GM18507 (cell line): ENCODE measurements around the gene NOC4L.
A peak's percentile ranks its signal among the peaks of the same experiment; 100 is the strongest.
"Not testable (repeated sequence)": the region's sequence is repeated elsewhere in the genome, so short reads cannot be mapped to it uniquely, and the experiment has no call there.

Source experiments
- DNase-seq: peaks from one replicate; pipeline ENCODE4 v3.0.0; 2011; ENCODE audit warnings: low read depth; ENCODE audit not compliant: insufficient read length; ENCODE audit errors: extremely low spot score
- FAIRE-seq: peaks from 2 replicates; lab custom pipeline; 2011; peaks lifted over from hg19 to GRCh38; lab: Jason Lieb, UNC

The NOC4L gene

DNA sequence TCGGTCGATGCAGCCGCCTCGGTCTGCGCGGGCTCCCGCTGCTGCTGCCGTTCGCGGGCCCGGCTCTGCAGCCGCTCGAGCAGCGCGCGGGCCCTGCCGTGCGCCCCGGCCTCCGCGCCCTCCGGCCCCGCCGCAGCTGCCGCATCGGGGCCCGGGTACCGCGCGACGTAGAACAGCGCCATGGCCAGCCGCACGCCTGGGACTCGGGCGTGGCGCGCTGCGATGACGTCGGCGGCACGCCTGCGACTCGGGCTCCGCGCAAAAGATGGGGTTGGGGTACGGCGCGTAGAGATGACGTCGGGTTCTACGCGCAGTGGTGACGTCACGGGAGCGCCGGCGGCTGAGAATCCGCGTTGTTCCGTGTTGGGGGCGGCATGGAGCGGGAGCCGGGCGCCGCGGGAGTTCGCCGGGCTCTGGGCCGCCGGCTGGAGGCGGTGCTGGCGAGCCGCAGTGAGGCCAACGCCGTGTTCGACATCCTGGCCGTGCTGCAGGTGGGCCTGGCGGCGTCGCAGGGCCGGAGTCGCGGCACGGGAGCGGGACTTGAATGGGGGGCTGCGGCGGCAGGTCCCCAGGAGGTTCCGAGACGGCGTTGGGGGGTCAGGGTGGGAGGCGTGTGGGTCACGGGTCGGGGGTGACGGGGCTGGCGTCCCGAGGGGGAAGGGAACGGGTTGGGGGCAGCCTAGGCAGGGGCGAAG is at the start of gene NOC4L, which contains the start of gene DDX51:
TSS of gene NOC4L (plus strand) at position 343 of the 695 bp plus-strand sequence. CDS start at position 375, 32 bp downstream.
TSS of gene DDX51 (minus strand) at position 205 of the 695 bp plus-strand sequence. CDS start at position 182, 23 bp downstream.
- FAIRE-seq (peak; percentile 96), DNase-seq (peak; percentile 94)

DNA sequence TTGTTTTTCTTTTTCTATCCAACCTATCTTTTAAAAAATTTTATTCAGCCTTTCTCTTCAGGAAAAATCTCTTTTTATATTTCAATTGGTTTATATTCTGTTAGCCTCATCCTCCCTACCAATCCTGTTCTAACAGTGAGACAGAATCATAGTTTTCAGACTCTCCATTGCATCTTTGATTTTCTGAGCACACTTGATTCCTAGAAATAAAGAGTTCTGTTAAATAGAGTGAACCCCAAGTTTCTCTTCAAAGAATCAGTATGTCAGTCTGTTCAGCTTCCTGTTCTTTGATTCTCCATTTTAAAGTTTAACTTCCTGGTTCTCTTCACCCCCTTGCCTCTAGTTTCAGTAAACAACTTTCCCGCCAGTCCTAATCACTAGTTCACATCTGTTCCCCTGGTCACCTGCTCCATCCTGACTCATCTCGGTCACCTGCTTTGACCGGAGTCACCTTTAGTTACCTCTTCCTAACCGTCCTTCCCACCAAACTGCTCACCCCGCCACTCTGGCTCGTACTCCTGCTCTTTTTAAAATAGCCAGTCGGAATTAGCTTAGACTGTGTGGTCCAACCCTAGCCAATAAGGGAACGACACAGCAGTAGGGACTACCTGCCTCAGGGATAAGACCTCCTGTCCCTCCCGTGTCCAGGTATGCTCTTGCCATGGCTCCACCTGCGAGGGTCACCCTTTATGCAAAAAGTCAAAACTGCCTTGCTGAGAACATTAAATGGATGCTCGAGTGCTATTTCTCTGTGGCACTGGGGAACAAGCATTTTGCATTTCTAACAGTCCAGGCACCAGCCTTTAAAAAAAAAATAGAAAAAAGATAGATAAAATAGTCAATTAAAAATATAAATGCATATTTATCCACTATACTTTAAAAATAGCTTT is 48.5 kb upstream of the NOC4L start:
- DNase-seq (no peak), FAIRE-seq (no peak)

DNA sequence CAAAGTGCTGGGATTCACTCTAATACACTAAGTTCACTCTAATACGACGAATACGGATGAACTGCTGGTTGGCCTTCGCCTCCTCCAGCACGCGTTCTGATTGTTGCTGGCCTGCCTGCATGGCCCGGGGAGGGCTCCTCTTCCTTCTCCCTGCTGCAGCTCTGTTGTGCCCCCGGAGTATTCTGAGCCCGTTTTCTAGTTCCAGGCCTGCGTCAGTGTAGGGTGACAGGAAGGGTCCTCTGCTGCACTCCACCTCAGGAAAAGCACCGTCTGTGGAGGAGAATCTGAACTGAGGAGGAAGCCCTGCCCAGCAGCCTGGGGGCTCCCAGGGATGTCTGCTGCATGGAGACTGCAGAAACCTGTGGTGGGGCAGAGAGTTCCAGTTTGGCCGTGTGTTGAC is 44.5 kb upstream of the NOC4L start:
- DNase-seq (no peak), FAIRE-seq (no peak)

DNA sequence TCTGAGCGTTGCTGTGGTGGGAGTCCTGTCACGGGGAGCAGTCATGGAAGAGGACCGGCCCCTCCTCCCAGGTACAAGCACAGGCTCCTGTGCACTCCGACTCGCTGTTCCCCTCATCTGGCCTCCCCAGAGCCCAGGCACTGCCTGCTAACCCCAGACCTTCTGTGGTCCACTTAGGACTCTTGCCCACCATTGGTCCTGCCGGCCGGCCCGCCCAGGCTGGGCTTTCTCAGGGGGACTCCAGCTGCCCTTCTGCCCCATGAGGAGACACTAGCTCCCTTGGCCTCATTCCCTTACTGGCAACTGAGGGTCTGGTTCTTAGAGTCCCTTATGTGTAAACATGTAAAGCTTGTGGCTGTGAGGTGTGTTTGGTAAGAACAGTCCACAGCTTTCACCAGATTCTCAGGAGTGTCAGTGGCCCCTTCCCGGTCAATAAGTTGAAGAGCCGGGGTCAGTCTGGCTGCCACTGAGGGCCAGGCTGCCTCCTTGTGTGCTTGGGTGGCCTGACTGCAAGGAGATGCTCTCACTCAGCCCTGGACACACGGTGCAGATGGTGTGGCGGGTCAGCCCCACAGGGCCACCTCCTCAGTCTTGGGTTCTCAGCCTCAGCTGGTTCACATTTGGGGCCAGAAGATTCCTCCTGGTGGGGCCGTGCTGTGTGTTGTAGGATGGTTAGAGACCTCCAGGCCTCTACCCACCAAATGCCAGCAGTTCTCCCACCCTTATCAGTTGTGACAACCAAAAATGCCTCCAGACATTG is 43.8 kb upstream of the NOC4L start:
- FAIRE-seq (no peak), DNase-seq (no peak)

DNA sequence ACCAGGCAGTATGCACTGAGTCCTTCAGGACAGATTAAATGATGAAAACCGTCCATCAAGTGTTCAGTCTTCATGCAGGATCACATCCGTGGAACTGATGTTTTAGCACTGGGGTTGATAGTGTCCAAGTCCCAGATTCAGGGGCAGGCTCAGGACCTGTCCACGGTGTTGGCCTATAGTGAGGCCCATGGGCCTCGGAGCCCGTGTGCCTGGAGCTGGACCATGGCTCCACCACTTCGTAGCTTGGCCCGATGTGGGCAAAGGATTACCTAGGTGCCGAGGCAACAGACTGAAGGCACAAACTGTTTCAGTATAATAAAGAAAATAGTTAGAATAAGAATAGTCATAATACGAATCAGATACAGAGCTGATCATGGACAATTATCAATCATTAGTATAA is 42.0 kb upstream of the NOC4L start:
- DNase-seq = no peak
- FAIRE-seq = no peak

DNA sequence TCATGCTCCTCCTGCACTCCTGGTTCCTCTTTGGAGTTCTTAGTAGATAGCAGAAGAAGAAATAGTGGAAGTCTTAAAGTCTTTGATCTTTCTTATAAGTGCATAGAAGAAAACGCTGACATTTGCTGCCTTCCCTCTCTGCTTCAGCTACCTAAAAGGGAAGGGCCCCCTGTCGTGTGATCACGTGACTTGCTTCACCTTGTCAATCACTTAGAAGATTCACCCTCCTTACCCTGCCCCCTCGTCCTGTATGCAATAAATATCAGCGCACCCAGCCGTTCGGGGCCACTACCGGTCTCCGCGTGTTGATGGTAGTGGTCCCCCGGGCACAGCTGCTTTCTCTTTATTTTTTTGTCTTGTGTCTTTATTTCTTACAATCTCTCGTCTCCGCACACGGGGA is 41.2 kb upstream of the NOC4L start:
- not testable (repeated sequence) for FAIRE-seq, DNase-seq

DNA sequence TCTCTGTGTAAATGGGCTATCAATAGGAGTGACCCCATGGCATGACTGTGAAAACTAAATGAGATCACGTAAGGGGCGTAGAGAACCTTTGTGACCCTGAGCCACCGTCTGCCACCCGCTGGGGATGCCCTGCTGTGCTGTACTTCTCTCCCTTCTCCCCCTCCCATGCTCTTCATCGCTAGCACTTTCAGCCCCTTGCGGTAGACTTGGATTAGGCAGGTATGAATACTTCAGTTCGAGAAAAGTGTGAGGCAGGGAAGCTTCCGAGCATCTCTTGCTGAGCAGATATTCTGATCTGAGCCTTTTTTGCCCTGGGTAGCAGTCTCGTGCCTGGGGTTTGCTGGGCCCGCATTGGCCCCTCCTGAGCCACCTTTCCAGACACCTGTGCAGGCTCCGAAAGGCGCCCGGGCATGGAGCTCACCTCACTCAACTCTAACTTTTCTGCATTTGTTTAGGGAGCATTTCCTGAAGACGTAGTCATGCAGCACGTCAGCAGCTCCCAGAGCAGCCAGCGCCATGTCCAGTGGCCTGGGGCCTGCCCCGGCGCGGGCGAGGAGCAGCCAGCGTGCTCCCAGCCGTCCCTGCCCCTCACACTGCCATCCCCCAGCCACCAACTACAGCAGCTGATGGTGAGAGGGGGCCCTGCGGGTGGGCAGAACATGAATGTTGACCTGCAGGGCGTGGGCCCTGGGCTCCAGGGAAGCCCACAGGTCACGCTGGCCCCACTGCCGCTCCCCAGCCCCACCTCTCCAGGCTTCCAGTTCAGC is 40.5 kb upstream of the NOC4L start:
- DNase-seq (no peak), FAIRE-seq (no peak)

DNA sequence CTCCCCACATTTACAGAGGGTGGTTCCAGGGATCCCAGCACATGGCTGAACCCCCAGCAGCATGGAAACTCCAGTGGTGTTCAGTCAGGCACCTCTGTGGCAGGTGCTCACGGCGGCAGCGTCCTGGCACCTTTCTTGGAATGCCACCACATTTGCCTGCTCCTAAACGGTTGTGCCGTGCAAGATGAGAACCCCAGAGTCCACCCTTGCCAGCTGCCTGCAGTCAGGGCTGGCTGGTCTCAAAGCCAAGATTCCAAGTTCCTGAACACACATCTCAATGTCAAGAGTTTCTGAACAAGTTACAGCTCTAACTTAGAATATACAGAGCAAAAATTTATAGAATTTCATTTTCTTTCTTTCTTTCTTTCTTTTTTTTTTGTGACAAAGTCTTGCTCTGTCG is 38.8 kb upstream of the NOC4L start:
- no peak for FAIRE-seq
- no peak for DNase-seq

DNA sequence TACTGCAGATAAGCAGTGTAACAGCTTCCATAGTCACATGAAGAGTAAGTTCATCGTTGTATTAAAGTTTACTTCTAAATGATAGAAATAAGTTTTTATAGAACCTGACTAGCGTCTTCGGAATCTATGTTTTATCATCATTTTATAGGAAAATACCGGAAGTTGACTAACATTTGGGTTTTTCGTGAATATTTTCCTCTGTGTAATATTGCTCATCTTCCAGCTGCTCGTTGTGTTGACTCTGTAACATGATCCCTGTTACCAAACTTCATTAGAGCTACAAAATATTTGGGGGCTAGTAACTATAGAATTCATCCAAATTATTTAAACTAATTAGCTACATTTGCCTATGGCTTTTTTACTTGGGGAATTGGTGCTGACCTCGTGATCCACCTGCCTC is 37.3 kb upstream of the NOC4L start:
- DNase-seq = no peak
- no peak for FAIRE-seq

DNA sequence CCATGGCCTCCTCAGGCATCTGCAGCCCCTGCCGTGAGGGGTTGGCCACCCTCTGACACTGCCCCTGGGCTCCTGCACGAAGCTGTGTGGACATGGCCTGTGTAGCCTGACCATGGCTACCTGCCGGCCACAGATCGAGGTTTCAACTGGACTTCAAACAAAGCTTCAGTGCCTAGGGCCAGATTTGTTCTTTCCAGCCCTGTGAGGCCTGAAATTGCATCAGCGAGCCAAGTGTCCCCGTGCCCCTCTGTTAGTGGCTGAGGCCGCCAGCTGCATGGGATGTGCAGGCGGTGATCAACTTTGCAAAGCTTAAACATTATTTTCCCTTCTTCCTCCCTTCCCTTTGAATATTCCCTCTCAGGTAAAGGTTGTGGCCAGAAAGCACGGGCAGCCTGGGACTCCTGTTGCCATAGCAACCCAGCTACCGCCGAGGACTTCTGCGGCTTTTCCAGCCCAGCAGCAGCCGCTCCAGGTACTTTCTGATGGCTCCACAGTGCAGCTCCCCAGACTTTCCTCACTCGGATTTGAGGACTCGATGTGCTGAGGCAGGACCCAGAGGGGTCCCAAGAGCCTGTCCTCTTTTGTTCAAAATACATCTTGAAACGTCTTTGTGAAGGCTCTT is 35.9 kb upstream of the NOC4L start:
- no peak for DNase-seq
- FAIRE-seq = no peak

DNA sequence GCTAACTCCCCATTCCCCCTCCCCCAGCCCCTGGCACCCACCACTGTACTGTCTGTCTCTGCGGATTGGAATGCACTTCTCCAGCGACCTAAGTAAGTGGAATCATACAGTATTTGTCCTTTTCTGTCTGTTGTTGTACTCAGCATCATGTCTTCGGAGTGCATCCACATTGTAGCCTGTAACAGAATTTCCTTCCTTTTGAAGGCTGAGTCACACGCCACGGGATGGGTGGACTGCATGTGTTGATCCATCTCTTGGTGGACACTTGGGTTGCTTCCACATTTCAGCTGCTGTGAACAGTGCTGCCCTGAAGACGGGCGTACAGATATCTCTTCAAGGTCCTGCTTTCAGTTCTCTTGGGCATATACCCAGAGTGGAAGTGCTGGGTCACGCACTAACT is 34.5 kb upstream of the NOC4L start:
- DNase-seq = no peak
- no peak for FAIRE-seq

DNA sequence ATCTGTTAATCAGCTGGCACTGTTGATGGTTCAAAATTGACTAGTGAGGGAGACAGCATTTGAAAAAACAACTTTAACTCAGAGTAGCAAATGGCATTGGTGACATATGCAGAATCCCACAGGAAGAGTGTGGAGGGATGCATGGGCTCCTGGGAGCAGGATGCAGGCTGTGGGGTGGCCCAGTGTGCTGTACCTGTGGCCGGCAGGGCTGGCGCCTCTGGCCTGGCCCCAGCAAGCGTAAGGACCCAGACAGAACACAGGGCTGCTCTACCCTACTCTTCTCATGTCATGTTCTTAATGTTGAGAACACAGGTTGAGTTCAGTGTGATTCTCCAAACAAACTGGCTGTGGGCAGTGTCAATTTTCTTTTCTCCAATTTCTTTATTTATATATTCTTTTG is 33.6 kb upstream of the NOC4L start:
- no peak for FAIRE-seq
- DNase-seq = no peak

DNA sequence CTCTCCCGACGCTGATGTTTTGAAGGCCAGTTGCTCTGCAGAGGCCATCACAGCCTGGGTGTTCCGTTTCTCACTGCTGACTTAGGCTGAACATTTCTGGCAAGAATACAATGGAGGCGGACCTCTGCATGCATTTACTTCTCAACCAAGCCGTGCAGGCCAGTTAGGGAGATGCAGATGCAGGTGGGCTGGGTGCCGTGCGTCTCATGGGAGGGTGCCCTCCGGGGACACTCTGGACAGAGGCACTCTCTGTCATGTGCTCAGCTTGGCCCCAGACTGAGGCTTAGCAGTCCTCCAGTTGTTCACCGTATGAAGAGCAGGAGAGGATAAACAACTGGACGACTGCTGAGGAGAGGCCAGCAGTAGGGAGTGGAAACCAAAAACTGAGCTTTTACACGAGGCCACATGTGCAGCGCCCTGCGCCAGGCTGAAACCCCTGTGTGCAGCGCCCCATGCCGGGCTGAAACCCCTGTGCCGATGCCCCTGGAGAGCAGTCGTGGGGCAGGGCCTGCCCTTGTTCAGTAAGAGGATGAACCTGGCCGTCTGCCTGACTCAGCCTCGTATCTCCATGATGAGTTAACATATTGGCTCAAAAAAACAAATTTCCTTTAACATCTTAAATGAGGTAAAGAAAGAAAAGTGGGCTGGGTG is 32.5 kb upstream of the NOC4L start:
- DNase-seq (no peak), FAIRE-seq (no peak)

DNA sequence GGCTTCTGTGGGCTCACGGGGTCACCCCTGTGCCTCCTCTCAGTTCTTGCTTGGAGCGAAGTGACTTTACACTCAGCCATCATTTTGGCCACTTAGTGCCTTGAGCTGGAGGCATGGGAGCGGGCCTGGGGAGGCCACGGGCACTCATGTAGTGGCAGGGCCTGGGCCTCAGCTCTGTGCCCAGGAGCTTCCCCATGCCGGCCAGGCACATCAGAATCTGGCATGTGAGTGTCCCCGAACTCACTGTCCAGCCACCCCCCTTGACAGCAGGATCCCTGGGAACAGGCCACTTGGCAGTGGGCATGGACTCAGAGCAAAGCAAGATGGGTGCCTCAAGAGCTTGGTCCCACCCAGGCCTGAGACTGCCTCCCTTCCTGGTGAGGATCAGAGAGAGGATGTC is 29.6 kb upstream of the NOC4L start:
- no peak for FAIRE-seq
- no peak for DNase-seq

DNA sequence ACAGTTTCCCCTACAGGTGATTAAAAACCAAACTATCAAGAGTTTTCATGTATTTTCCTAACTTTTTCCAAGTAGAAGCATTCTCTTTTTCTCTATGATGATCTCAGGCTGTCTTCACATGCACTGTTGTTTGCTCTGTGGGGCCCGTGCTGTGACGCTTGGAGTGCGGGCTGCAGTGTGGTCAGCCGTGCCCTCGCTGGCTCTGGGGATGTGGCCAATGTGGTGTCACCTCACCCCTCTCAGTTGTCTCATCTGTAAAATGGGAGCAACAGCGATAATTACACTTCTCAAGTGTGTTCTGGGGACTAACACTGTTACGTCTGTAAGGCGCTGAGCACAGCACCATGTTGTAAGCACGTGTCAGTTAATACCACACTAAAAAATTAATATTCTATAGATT is 28.8 kb upstream of the NOC4L start:
- FAIRE-seq (no peak), DNase-seq (no peak)

DNA sequence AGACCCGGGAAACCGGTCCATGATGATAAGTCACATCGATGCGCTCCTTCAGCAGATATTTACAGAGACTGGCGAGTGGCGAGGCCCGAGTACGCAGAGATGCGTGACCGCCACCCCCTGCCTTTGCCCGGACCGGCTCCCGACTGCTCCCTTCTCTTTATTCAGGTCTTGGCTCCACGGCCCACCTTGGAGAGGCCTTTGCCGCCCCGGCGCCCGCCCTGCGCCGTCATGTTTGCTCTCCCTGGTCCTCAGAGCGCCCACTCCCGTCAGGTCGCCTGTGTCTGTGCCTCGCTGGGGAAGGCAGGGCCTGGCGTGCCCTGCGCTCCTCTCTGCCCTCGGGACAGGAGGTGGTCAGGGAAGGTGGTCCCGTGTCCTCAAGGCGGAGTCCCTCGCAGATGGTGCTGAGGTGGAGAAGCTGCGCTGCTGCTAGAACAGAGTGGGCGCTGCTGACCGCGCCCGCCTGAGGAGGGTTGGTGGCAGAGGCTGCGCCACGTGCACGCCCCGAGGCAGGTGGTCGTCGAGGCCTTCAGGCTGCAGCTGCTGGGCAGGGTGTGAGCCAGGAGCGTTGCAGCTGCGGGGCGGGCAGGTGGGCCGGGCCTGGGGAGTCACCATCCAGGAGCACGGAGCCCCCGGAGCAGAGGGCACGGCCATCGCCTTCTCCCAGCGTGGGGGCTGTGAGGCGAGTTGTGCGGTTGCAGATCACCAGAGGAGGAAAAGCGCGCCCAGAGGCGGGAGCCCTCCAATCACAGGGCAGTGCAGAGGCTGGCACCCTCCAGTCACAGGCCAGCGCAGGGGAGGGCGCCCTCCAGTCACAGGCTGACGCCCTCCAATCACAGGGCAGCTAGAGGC is 27.3 kb upstream of the NOC4L start:
- no peak for FAIRE-seq
- DNase-seq = no peak

DNA sequence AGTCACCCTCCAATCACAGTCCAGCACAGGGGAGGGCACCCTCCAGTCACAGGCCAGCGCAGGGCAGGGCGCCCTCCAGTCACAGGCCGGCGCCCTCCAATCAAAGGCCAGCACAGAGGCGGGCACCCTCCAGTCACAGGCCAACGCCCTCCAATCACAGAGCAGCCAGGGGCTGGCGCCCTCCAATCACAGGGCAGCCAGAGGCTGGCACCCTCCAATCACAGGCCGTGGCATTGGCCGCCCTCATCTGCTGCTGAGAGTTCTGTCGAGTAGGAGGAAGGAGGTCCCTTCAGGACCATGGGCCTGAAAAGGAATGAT is 26.7 kb upstream of the NOC4L start:
- DNase-seq (no peak), FAIRE-seq (no peak)

DNA sequence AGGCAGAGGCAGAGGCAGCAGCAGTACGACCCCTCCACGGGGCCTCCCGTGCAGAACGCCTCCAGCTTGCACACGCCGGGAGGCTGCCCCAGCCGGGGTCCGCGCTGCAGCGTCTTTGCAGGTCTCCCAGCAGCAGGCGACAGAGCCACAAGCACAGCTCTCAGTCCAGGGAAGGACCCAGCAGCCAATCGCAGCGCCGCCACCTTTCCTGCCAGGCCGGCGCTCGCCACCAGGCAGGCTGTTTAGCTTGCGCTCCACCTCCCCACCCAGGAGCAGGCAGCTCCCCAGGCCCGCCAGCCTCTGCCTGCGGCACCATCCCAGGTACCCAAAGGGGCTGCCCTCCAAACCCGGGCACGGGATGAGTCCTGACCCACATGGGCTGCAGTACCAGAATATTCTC is 25.4 kb upstream of the NOC4L start:
- FAIRE-seq = no peak
- no peak for DNase-seq
